HCT116 (cell line): ENCODE results near the gene METTL13. TPM values are rescaled to one million over a fixed set of nuclear protein-coding genes. Genes with fewer than 3 reads are reported as not detected.
A peak's percentile ranks its signal among the peaks of the same experiment; 100 is the strongest.

Source experiments
- ATAC-seq: fragments of 200-7000 bp; cut with Tn5 transposase; 2 replicates; pipeline ENCODE4 v1.9.1; 2020; ENCODE audit warnings: mild to moderate bottlenecking, moderate library complexity
- BruUV-seq: library from RNA; stranded (reverse); fragments of 400-500 nt; replicated peaks from 2 replicates; lab custom pipeline; 2021; lab: Mats Ljungman, UMichigan
- CTCF ChIA-PET: fragments of 300-600 bp; sonication (Branson Sonifier 250); formaldehyde crosslinking; loops from one replicate; lab custom pipeline; 2021; ENCODE audit warnings: antibody characterized with exemption; lab: Charles Lee
- POLR2A ChIA-PET: fragments of 300-600, 350-600 bp; sonication (Branson Sonifier 250); formaldehyde crosslinking; loops from one replicate; lab custom pipeline; 2021; ENCODE audit warnings: antibody characterized with exemption; lab: Charles Lee
- RAD21 ChIA-PET, 2 experiments: fragments of 300-600 bp; sonication (Branson Sonifier 250); formaldehyde crosslinking; loops; one replicate each; lab custom pipeline; 2023; ENCODE audit warnings: low total read pairs in 2 of 2; ENCODE audit not compliant: uncharacterized antibody in 2 of 2, unreplicated experiment in 2 of 2, low non-redundant PET in 1 of 2; lab: Charles Lee
- DNase-seq: peaks from one replicate; pipeline ENCODE4 v3.0.0-alpha.2; 2010; ENCODE audit warnings: low read depth, low spot score
- H2AFZ ChIP-seq: fragments of 200-600 bp; shearing (Covaris generic), sonication (generic); 2 replicates; pipeline ENCODE4 v1.6.1; 2017; ENCODE audit warnings: low read depth, mixed run types, mixed read lengths, antibody characterized with exemption, low read length; ENCODE audit not compliant: poor library complexity, severe bottlenecking
- H3K27ac ChIP-seq: 2 replicates; pipeline ENCODE4 v1.5.1; 2012; ENCODE audit warnings: low read depth, low read length
- H3K27me3 ChIP-seq: fragments of 200-600 bp; sonication (generic); 2 replicates; pipeline ENCODE4 v1.6.1; 2016; ENCODE audit warnings: mixed run types, low read length, mixed read lengths; ENCODE audit not compliant: insufficient read depth
- H3K36me3 ChIP-seq, 2 experiments: fragments of 200-500 bp in 1 of 2; fragments of 200-600 bp in 1 of 2; sonication (Bioruptor generic) in 1 of 2; sonication (generic) in 1 of 2; 2 replicates each; pipeline versions ENCODE4 v1.5.1 to v1.6.1; 2014 to 2016; ENCODE audit warnings: low read length in 2 of 2, inconsistent platforms in 1 of 2, mixed read lengths in 1 of 2, mixed run types in 1 of 2; ENCODE audit not compliant: insufficient read depth in 2 of 2, control insufficient read depth in 1 of 2
- H3K4me1 ChIP-seq, 2 experiments: fragments of 200-600 bp in 1 of 2; sonication (generic) in 1 of 2; 2 replicates each; pipeline versions ENCODE4 v1.5.1 to v1.6.1; 2012 to 2017; ENCODE audit warnings: low read length in 2 of 2, inconsistent platforms in 1 of 2, mild to moderate bottlenecking in 1 of 2, mixed read lengths in 1 of 2, mixed run types in 1 of 2, moderate library complexity in 1 of 2; ENCODE audit not compliant: insufficient read depth in 2 of 2, control insufficient read depth in 1 of 2
- H3K4me2 ChIP-seq: fragments of 200-600 bp; sonication (generic); 2 replicates; pipeline ENCODE4 v1.6.1; 2017; ENCODE audit warnings: mixed run types, low read length, mixed read lengths
- H3K4me3 ChIP-seq, 2 experiments: fragments of 200-600 bp in 1 of 2; sonication (generic) in 1 of 2; replicated peaks in 1 of 2; 2 replicates each; pipeline ENCODE4 v1.5.1; 2011 to 2016; ENCODE audit warnings: low read length in 2 of 2, control low read depth in 1 of 2, low read depth in 1 of 2, mild to moderate bottlenecking in 1 of 2, mixed read lengths in 1 of 2, mixed run types in 1 of 2
- H3K79me2 ChIP-seq: fragments of 200-600 bp; sonication (generic); 2 replicates; pipeline ENCODE4 v1.6.1; 2017; ENCODE audit warnings: mild to moderate bottlenecking, mixed run types, low read length, moderate library complexity, mixed read lengths; ENCODE audit not compliant: insufficient read depth
- H3K9ac ChIP-seq: fragments of 200-600 bp; sonication (generic); 2 replicates; pipeline ENCODE4 v1.6.1; 2016; ENCODE audit warnings: low read length, mixed read lengths
- H3K9me2 ChIP-seq: fragments of 200-600 bp; sonication (generic), shearing (Covaris generic); 2 replicates; pipeline ENCODE4 v1.6.1; 2017; ENCODE audit warnings: mixed run types, mild to moderate bottlenecking, moderate library complexity; ENCODE audit not compliant: insufficient read depth
- H3K9me3 ChIP-seq, 2 experiments: fragments of 200-500 bp in 1 of 2; fragments of 200-600 bp in 1 of 2; sonication (Bioruptor generic) in 1 of 2; sonication (generic) in 1 of 2; 2 replicates each; pipeline ENCODE4 v1.6.1; 2014 to 2017; ENCODE audit warnings: low read length in 2 of 2, mixed read lengths in 2 of 2, inconsistent platforms in 1 of 2, low read depth in 1 of 2, mild to moderate bottlenecking in 1 of 2, mixed run types in 1 of 2, moderate library complexity in 1 of 2; ENCODE audit not compliant: control insufficient read depth in 1 of 2, insufficient read depth in 1 of 2
- H4K20me1 ChIP-seq: fragments of 200-600 bp; sonication (generic), shearing (Covaris generic); 2 replicates; pipeline ENCODE4 v1.6.1; 2017; ENCODE audit warnings: mixed run types, mild to moderate bottlenecking, moderate library complexity; ENCODE audit not compliant: insufficient read depth
- CBX3 ChIP-seq: IDR thresholded peaks from 2 replicates; pipeline ENCODE4 v1.6.1; 2012; ENCODE audit warnings: low read depth
- CEBPB ChIP-seq: IDR thresholded peaks from 2 replicates; pipeline ENCODE4 v1.6.1; 2012; ENCODE audit warnings: low read depth
- EGR1 ChIP-seq: IDR thresholded peaks from 2 replicates; pipeline ENCODE4 v1.6.1; 2012; ENCODE audit warnings: low read depth
- ELF1 ChIP-seq: IDR thresholded peaks from 2 replicates; pipeline ENCODE4 v1.6.1; 2012; ENCODE audit warnings: low read depth, borderline replicate concordance
- EZH2phosphoT487 ChIP-seq: fragments of 200-600 bp; IDR thresholded peaks from 2 replicates; pipeline ENCODE4 v1.6.1; 2018; ENCODE audit warnings: antibody characterized with exemption, borderline replicate concordance
- FOSL1 ChIP-seq: IDR thresholded peaks from 2 replicates; pipeline ENCODE4 v1.6.1; 2012; ENCODE audit warnings: low read depth
- JUND ChIP-seq: IDR thresholded peaks from 2 replicates; pipeline ENCODE4 v1.6.1; 2012
- POLR2A ChIP-seq: IDR thresholded peaks from 2 replicates; pipeline ENCODE4 v1.7.0; 2011; ENCODE audit warnings: borderline replicate concordance; ENCODE audit not compliant: insufficient read depth, insufficient read length; ENCODE audit errors: extremely low read depth
- POLR2AphosphoS5 ChIP-seq: IDR thresholded peaks from 2 replicates; pipeline ENCODE4 v1.6.1; 2011; ENCODE audit warnings: mild to moderate bottlenecking, low read depth, low read length, moderate library complexity
- SIN3A ChIP-seq: IDR thresholded peaks from 2 replicates; pipeline ENCODE4 v1.6.1; 2012; ENCODE audit warnings: low read depth
- SRF ChIP-seq: IDR thresholded peaks from 2 replicates; pipeline ENCODE4 v1.6.1; 2012; ENCODE audit warnings: low read depth
- TCF7L2 ChIP-seq: IDR thresholded peaks from 2 replicates; pipeline ENCODE4 v1.7.0; 2011; ENCODE audit warnings: borderline replicate concordance, inconsistent platforms; ENCODE audit not compliant: insufficient read depth, insufficient read length; ENCODE audit errors: extremely low read depth
- YY1 ChIP-seq: IDR thresholded peaks from 2 replicates; pipeline ENCODE4 v1.6.1; 2011; ENCODE audit warnings: low read length, low read depth, moderate library complexity, mild to moderate bottlenecking; ENCODE audit not compliant: insufficient replicate concordance; ENCODE audit errors: extremely low read depth
- ZFX ChIP-seq: fragments of 450-650 bp; IDR thresholded peaks from 2 replicates; pipeline ENCODE4 v1.6.1; 2017
- ZNF274 ChIP-seq: fragments of 200-500 bp; sonication (Bioruptor generic); IDR thresholded peaks from 2 replicates; pipeline ENCODE4 v1.6.1; 2014; ENCODE audit warnings: mild to moderate bottlenecking, low read depth, low read length, inconsistent platforms
- intact Hi-C: fragments of 100-400 bp; cut with micrococcal nuclease; formaldehyde crosslinking; loops from 2 replicates; pipeline ENCODE4 v1.10.0; 2022
- total RNA-seq: library from RNA; stranded (reverse); gene quantifications from one replicate; pipeline ENCODE4 v1.2.1, GENCODE V29; 2021; ENCODE audit not compliant: unreplicated experiment
- TF ChIP-seq, protein P1 (sequence below), 3 experiments: fragments of 200-600 bp in 1 of 3; sonication (generic) in 1 of 3; IDR thresholded peaks in 2 of 3; conservative IDR thresholded peaks in 1 of 3; 2 replicates each; pipeline ENCODE4 v1.5.1; 2012 to 2017; ENCODE audit warnings: low read depth in 2 of 3, low read length in 2 of 3, antibody characterized with exemption in 1 of 3, borderline replicate concordance in 1 of 3, control low read depth in 1 of 3, mild to moderate bottlenecking in 1 of 3, mixed read lengths in 1 of 3, mixed run types in 1 of 3, moderate library complexity in 1 of 3; ENCODE audit not compliant: insufficient read depth in 1 of 3
- TF ChIP-seq, protein P2 (sequence below): IDR thresholded peaks from 2 replicates; pipeline ENCODE4 v1.6.1; 2012
- TF ChIP-seq, protein P3 (sequence below): IDR thresholded peaks from 2 replicates; pipeline ENCODE4 v1.6.1; 2012; ENCODE audit warnings: low read depth

METTL13 gene
- total RNA-seq, 1 experiment from 2014 or later, result 33.9 TPM

DNA sequence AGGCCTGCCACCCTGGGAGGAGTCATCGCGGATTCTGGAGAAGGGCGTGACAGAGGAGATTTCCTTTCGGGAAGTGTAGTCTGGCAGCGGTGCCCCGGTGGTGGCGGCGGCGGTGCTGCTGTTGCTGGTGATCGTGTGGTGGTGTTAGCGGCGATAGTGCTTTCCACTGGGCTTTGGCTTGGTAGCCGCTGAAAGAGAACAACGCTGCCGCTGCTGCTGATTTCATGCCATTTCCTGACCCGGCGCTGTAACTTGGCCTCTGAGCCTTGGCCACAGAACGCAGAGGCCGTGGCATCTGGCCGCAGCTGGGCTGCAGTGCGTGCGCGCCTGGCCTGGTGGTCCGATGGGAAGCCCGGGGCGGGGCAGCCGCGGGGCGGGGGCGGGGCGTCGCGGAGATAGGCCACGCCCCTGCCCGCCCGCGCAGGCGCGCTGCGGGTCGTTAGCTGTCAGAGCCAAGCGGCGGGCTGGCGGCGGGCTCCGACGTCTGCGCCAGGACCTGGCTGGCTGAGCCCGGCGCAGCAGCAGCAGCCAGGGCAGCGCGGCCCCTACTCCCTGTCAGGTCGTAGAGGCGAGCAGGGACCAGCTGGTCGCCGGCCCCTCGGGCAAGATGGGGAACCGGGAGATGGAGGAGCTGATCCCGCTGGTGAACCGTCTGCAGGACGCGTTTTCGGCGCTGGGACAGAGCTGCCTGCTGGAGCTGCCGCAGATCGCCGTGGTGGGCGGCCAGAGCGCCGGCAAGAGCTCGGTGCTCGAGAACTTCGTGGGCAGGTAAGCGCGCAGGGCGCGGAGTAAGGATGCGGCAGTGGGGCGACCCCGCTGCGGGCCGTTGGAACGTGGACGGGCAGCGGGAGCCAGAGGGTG, 59.8 kb downstream of the METTL13 start, which contains the start of gene DNM3:
Gene DNM3 (plus strand): TSS at position 449 of the 861 bp plus-strand sequence. CDS start 159 bp downstream, at position 608.
- peak within 1 kb of the TSS; percentile 58 to 61 for H3K4me3 ChIP-seq
- no peaks in the 10 kb centered on the region for H3K36me3 ChIP-seq
- BruUV-seq, result no TSS peak
- intact Hi-C loops, result no loop called here
- DNase-seq (peak; percentile 35), ATAC-seq (peak; percentile 95)
- H4K20me1 ChIP-seq, result no peaks in the 10 kb centered on the region
- no peaks in the 10 kb centered on the region for H3K9me3 ChIP-seq
- peaks cover 0 to 18% of the 10 kb centered on the region in 2 experiments; a peak in 2 of 4 replicates for H3K4me1 ChIP-seq
- ChIA-PET RAD21 (interaction anchor here in 1 of 2 experiments (1.2 kb wide), 1 partner anchor 143 kb away, joined by 3 read pairs; no protein-coding TSS in a partner anchor), POLR2A (interaction anchor here (1.1 kb wide), 1 partner anchor 12 kb away, joined by 3 read pairs; no protein-coding TSS in a partner anchor), CTCF (interaction anchor here (1.0 to 1.2 kb wide), 2 partner anchors 40 to 141 kb away, joined by 3 to 5 read pairs; no protein-coding TSS in a partner anchor)
- no peaks in the 10 kb centered on the region for H3K9me2 ChIP-seq
- H2AFZ ChIP-seq, result peak within 1 kb of the TSS; percentile 80
- H3K4me2 ChIP-seq, result peak within 1 kb of the TSS; percentile 84
- peak within 1 kb of the TSS; percentile 30; the same call in 1 of the 2 replicates for H3K27ac ChIP-seq
- no peaks in the 10 kb centered on the region for H3K79me2 ChIP-seq
- peak within 1 kb of the TSS; percentile 46 for H3K9ac ChIP-seq
- H3K27me3 ChIP-seq, result 0 out of 2 replicates have a peak, but pooled peaks cover 4% of the 10 kb centered on the region
- TF ChIP-seq JUND (no peak), SIN3A (peak; percentile 36; the same call in 1 of the 2 replicates), EZH2phosphoT487 (no peak), POLR2A (peak; percentile 82), ZNF274 (no peak), CBX3 (peak; percentile 36; the same call in 1 of the 2 replicates), YY1 (no peak), ZFX (peak; percentile 67), EGR1 (no peak), CEBPB (no peak), FOSL1 (no peak), SRF (no peak), ELF1 (no peak), POLR2AphosphoS5 (peak; percentile 93), TCF7L2 (no peak)
- TF ChIP-seq, protein P1, sequence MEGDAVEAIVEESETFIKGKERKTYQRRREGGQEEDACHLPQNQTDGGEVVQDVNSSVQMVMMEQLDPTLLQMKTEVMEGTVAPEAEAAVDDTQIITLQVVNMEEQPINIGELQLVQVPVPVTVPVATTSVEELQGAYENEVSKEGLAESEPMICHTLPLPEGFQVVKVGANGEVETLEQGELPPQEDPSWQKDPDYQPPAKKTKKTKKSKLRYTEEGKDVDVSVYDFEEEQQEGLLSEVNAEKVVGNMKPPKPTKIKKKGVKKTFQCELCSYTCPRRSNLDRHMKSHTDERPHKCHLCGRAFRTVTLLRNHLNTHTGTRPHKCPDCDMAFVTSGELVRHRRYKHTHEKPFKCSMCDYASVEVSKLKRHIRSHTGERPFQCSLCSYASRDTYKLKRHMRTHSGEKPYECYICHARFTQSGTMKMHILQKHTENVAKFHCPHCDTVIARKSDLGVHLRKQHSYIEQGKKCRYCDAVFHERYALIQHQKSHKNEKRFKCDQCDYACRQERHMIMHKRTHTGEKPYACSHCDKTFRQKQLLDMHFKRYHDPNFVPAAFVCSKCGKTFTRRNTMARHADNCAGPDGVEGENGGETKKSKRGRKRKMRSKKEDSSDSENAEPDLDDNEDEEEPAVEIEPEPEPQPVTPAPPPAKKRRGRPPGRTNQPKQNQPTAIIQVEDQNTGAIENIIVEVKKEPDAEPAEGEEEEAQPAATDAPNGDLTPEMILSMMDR (IDR thresholded peaks at IDR 0.05 in 2 of 3, conservative IDR thresholded peaks at IDR 0.05 in 1 of 3; ENCODE audit: borderline replicate concordance in 1 of 3, insufficient read depth in 1 of 3, low read depth in 2 of 3, low read length in 2 of 3), result no peak
- TF ChIP-seq, protein P2, sequence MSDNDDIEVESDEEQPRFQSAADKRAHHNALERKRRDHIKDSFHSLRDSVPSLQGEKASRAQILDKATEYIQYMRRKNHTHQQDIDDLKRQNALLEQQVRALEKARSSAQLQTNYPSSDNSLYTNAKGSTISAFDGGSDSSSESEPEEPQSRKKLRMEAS, result peak; percentile 60; the same call in 1 of the 2 replicates
- TF ChIP-seq, protein P3, sequence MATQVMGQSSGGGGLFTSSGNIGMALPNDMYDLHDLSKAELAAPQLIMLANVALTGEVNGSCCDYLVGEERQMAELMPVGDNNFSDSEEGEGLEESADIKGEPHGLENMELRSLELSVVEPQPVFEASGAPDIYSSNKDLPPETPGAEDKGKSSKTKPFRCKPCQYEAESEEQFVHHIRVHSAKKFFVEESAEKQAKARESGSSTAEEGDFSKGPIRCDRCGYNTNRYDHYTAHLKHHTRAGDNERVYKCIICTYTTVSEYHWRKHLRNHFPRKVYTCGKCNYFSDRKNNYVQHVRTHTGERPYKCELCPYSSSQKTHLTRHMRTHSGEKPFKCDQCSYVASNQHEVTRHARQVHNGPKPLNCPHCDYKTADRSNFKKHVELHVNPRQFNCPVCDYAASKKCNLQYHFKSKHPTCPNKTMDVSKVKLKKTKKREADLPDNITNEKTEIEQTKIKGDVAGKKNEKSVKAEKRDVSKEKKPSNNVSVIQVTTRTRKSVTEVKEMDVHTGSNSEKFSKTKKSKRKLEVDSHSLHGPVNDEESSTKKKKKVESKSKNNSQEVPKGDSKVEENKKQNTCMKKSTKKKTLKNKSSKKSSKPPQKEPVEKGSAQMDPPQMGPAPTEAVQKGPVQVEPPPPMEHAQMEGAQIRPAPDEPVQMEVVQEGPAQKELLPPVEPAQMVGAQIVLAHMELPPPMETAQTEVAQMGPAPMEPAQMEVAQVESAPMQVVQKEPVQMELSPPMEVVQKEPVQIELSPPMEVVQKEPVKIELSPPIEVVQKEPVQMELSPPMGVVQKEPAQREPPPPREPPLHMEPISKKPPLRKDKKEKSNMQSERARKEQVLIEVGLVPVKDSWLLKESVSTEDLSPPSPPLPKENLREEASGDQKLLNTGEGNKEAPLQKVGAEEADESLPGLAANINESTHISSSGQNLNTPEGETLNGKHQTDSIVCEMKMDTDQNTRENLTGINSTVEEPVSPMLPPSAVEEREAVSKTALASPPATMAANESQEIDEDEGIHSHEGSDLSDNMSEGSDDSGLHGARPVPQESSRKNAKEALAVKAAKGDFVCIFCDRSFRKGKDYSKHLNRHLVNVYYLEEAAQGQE, result no peak
